GM18526 (cell line): ENCODE measurements around the gene DNAJC30.

Source experiments
- POLR2A ChIP-seq: IDR thresholded peaks from 3 replicates; pipeline ENCODE4 v1.6.1; 2011; ENCODE audit not compliant: insufficient read length; ENCODE audit errors: extremely low read depth

DNAJC30 gene

GRCh38 chr7:73700069-73700423, 16.8 kb upstream of the DNAJC30 start:
- no peak for TF ChIP-seq POLR2A

GRCh38 chr7:73699370-73700068, 16.3 kb upstream of the DNAJC30 start:
- no peak for TF ChIP-seq POLR2A

- no peak for TF ChIP-seq POLR2A
Measured at GRCh38 chr7:73698410-73698809, 15.2 kb upstream of the DNAJC30 start.

GRCh38 chr7:73696372-73696771, 13.1 kb upstream of the DNAJC30 start:
- no peak for TF ChIP-seq POLR2A

- TF ChIP-seq POLR2A = no peak
Measured at GRCh38 chr7:73690646-73691045, 7.4 kb upstream of the DNAJC30 start.

- no peak for TF ChIP-seq POLR2A
Measured at GRCh38 chr7:73688288-73688687, 5.0 kb upstream of the DNAJC30 start.

GRCh38 chr7:73685311-73685710, 2.1 kb upstream of the DNAJC30 start:
- TF ChIP-seq POLR2A = no peak

GRCh38 chr7:73683788-73684693, 788 bp upstream of the DNAJC30 start:
- TF ChIP-seq POLR2A = no peak

GRCh38 chr7:73682745-73683055, 553 bp downstream of the DNAJC30 start:
- no peak for TF ChIP-seq POLR2A

GRCh38 chr7:73681031-73681430, 2.2 kb downstream of the DNAJC30 start:
- TF ChIP-seq POLR2A = no peak

GRCh38 chr7:73680501-73680900, 2.8 kb downstream of the DNAJC30 start:
- TF ChIP-seq POLR2A = no peak

- TF ChIP-seq POLR2A = no peak
Measured at GRCh38 chr7:73679709-73680108, 3.5 kb downstream of the DNAJC30 start.

- no peak for TF ChIP-seq POLR2A
Measured at GRCh38 chr7:73678862-73679261, 4.4 kb downstream of the DNAJC30 start.

- TF ChIP-seq POLR2A = no peak
Measured at GRCh38 chr7:73674468-73675124, 8.7 kb downstream of the DNAJC30 start.

GRCh38 chr7:73671857-73672445, 11.3 kb downstream of the DNAJC30 start:
- no peak for TF ChIP-seq POLR2A

GRCh38 chr7:73671322-73671661, 12.0 kb downstream of the DNAJC30 start:
- TF ChIP-seq POLR2A = no peak
